K562 (cell line): Measurements from ENCODE around the gene B2M. TPM values are rescaled to one million over a fixed set of nuclear protein-coding genes. Genes with fewer than 3 reads are reported as not detected.
A peak's percentile ranks its signal among the peaks of the same experiment; 100 is the strongest.

Source experiments
- ARNT ChIP-seq, 2 experiments: fragments of 450-650 bp; IDR thresholded peaks; 2 replicates each; pipeline ENCODE4 v1.6.1; 2016; ENCODE audit warnings: mild to moderate bottlenecking in 1 of 2
- CAMTA2 ChIP-seq: fragments of 250-450 bp; sonication (Bioruptor Pico); conservative IDR thresholded peaks from 2 replicates; pipeline ENCODE4 v1.5.1; 2022
- CSDE1 ChIP-seq, 2 experiments: fragments of 450-650 bp; IDR thresholded peaks; 2 replicates each; pipeline ENCODE4 v1.6.1; 2016; ENCODE audit warnings: mild to moderate bottlenecking in 1 of 2
- EHMT2 ChIP-seq: fragments of 450-650 bp; IDR thresholded peaks from 2 replicates; pipeline ENCODE4 v1.6.1; 2018; ENCODE audit warnings: antibody characterized with exemption
- ELF4 ChIP-seq: fragments of 450-650 bp; formaldehyde crosslinking; IDR thresholded peaks from 2 replicates; pipeline ENCODE4 v1.4.0; 2022; ENCODE audit warnings: missing genetic modification characterization
- ETV1 ChIP-seq: fragments of 450-650 bp; conservative IDR thresholded peaks from 2 replicates; pipeline ENCODE4 v1.6.1; 2016; ENCODE audit warnings: missing genetic modification characterization, control low read depth, low read depth, missing compliant biosample characterization
- ETV6 ChIP-seq, 3 experiments: fragments of 150-350 bp in 1 of 3; sonication (generic) in 1 of 3; formaldehyde crosslinking in 1 of 3; IDR thresholded peaks; 2 replicates each; pipeline versions ENCODE4 v1.6.1 to v1.8.0; 2014 to 2022; ENCODE audit warnings: borderline replicate concordance in 2 of 3, low read depth in 2 of 3, antibody characterized with exemption in 1 of 3, low read length in 1 of 3, mild to moderate bottlenecking in 1 of 3, missing genetic modification reagents in 1 of 3
- FOSL1 ChIP-seq: fragments of 200-800 bp; sonication (Bioruptor generic); conservative IDR thresholded peaks from 2 replicates; pipeline ENCODE4 v1.6.1; 2016; ENCODE audit warnings: missing genetic modification characterization, missing compliant biosample characterization
- FOXP1 ChIP-seq: sonication (generic); formaldehyde crosslinking; IDR thresholded peaks from 2 replicates; pipeline ENCODE4 v1.8.0; 2022; ENCODE audit warnings: mild to moderate bottlenecking, missing genetic modification reagents
- HLTF ChIP-seq: fragments of 450-650 bp; IDR thresholded peaks from 2 replicates; pipeline ENCODE4 v1.6.1; 2016
- HMG20B ChIP-seq: fragments of 250-450 bp; sonication (Bioruptor Pico); IDR thresholded peaks from 2 replicates; pipeline ENCODE4 v1.5.0; 2021; ENCODE audit warnings: mild to moderate bottlenecking
- HNRNPK ChIP-seq: fragments of 200-400 bp; formaldehyde crosslinking; IDR thresholded peaks from one replicate; pipeline ENCODE4 v1.6.1; 2018; ENCODE audit warnings: mild to moderate bottlenecking, low read depth, low read length; ENCODE audit not compliant: poor library complexity, severe bottlenecking
- MIER1 ChIP-seq: fragments of 450-650 bp; IDR thresholded peaks from 2 replicates; pipeline ENCODE4 v1.6.1; 2016; ENCODE audit warnings: antibody characterized with exemption, mild to moderate bottlenecking, low read depth
- NONO ChIP-seq, 2 experiments: fragments of 200-400 bp in 1 of 2; fragments of 450-650 bp in 1 of 2; formaldehyde crosslinking in 1 of 2; IDR thresholded peaks; 2 replicates each; pipeline ENCODE4 v1.6.1; 2017; ENCODE audit warnings: low read depth in 2 of 2, mild to moderate bottlenecking in 2 of 2, moderate library complexity in 2 of 2, low read length in 1 of 2
- NR4A1 ChIP-seq, 2 experiments: fragments of 250-450 bp in 1 of 2; fragments of 450-650 bp in 1 of 2; sonication (Bioruptor Pico) in 1 of 2; IDR thresholded peaks; 2 replicates each; pipeline versions ENCODE4 v1.4.0 to v1.6.1; 2016 to 2020; ENCODE audit warnings: mild to moderate bottlenecking in 2 of 2, missing compliant biosample characterization in 1 of 2, missing genetic modification characterization in 1 of 2, moderate library complexity in 1 of 2
- RAD51 ChIP-seq: fragments of 450-650 bp; IDR thresholded peaks from 2 replicates; pipeline ENCODE4 v1.7.1; 2016; ENCODE audit warnings: low read depth, mild to moderate bottlenecking, borderline replicate concordance
- RFX5 ChIP-seq: IDR thresholded peaks from 2 replicates; pipeline ENCODE4 v1.6.1; 2011; ENCODE audit warnings: low read depth, mild to moderate bottlenecking, improper control_type of control experiment, low read length
- RNF2 ChIP-seq: sonication (generic); IDR thresholded peaks from 2 replicates; pipeline ENCODE4 v1.6.1; 2016
- TAF1 ChIP-seq: IDR thresholded peaks from 2 replicates; pipeline ENCODE4 v1.6.1; 2011; ENCODE audit warnings: mild to moderate bottlenecking, low read length, moderate library complexity; ENCODE audit not compliant: insufficient read depth, control insufficient read depth, severe bottlenecking; ENCODE audit errors: extremely low read depth
- TOE1 ChIP-seq, 2 experiments: fragments of 450-650 bp in 1 of 2; sonication (generic) in 1 of 2; formaldehyde crosslinking in 1 of 2; IDR thresholded peaks; 2 replicates each; pipeline versions ENCODE4 v1.7.1 to v1.8.0; 2016 to 2022; ENCODE audit warnings: borderline replicate concordance in 2 of 2, mild to moderate bottlenecking in 2 of 2, antibody characterized with exemption in 1 of 2, inconsistent platforms in 1 of 2, low read depth in 1 of 2, missing genetic modification reagents in 1 of 2, moderate library complexity in 1 of 2
- ZNF133 ChIP-seq: fragments of 250-450 bp; sonication (Bioruptor Pico); IDR thresholded peaks from 2 replicates; pipeline ENCODE4 v1.4.0; 2020; ENCODE audit warnings: mild to moderate bottlenecking
- ZNF696 ChIP-seq: fragments of 250-450 bp; sonication (Bioruptor Pico); conservative IDR thresholded peaks from 2 replicates; pipeline ENCODE4 v1.4.0; 2020; ENCODE audit warnings: mild to moderate bottlenecking, moderate library complexity
- polyA plus RNA-seq, 8 experiments: library from polyadenylated mRNA; depleted of rRNA in 4 of 8; stranded (reverse) in 5 of 8; unstranded in 3 of 8; fragments of >200 nt; fragmentation: Nextera tagmentation in 2 of 8; fragmentation: Illumina TruSeq in 1 of 8; extraction: Ambion mirVana in 2 of 8; extraction: Trizol in 1 of 8; gene quantifications; 2 replicates each; pipeline versions ENCODE4 v1.2.1 to v1.2.3, GENCODE V29; 2011 to 2014; ENCODE audit warnings: inconsistent platforms in 1 of 8, missing spikeins in 1 of 8
- total RNA-seq, 7 experiments: library from RNA; depleted of rRNA in 6 of 7; stranded (reverse); fragments of >200 nt in 6 of 7; fragmentation: Illumina TruSeq in 2 of 7; extraction: Trizol in 2 of 7; gene quantifications; 2 replicates each; pipeline versions ENCODE4 v1.2.1 to v1.2.3, GENCODE V29; 2011 to 2021; ENCODE audit warnings: low replicate concordance in 1 of 7
- TF ChIP-seq, protein P1 (sequence below): fragments of 200-800 bp; sonication (Bioruptor generic); IDR thresholded peaks from 2 replicates; pipeline ENCODE4 v1.6.1; 2017; ENCODE audit warnings: missing genetic modification characterization, missing compliant biosample characterization
- TF ChIP-seq, protein P2 (sequence below): fragments of 250-450 bp; sonication (Bioruptor Pico); IDR thresholded peaks from 2 replicates; pipeline ENCODE4 v1.8.0; 2022; ENCODE audit warnings: inconsistent platforms, mild to moderate bottlenecking, moderate library complexity, borderline replicate concordance

The B2M gene
- total and polyA plus RNA-seq, 9 of the 15 experiments (the other 6 are each of a cell fraction or from before 2014, with no cell fraction given): 460 to 3,138 (median 1,032) TPM

- TF ChIP-seq NR4A1 (CRISPR knock-in tag; IDR thresholded peaks at IDR 0.05): no peak
- no peak for TF ChIP-seq NR4A1 (tag; IDR thresholded peaks at IDR 0.05)
- TF ChIP-seq TOE1 (IDR thresholded peaks at IDR 0.05; ENCODE audit: borderline replicate concordance): no peak
- TF ChIP-seq TOE1 (CRISPR knock-in tag; IDR thresholded peaks at IDR 0.05; ENCODE audit: borderline replicate concordance, low read depth): no peak
- peak; percentile 83 for TF ChIP-seq ZNF696 (CRISPR knock-in tag)
- TF ChIP-seq CAMTA2 (CRISPR knock-in tag): peak; percentile 81; the same call in 1 of the 2 replicates
- TF ChIP-seq TAF1: peak; percentile 58
- peak; percentile 56; the same call in 1 of the 2 replicates for TF ChIP-seq RNF2
- TF ChIP-seq, protein P1, sequence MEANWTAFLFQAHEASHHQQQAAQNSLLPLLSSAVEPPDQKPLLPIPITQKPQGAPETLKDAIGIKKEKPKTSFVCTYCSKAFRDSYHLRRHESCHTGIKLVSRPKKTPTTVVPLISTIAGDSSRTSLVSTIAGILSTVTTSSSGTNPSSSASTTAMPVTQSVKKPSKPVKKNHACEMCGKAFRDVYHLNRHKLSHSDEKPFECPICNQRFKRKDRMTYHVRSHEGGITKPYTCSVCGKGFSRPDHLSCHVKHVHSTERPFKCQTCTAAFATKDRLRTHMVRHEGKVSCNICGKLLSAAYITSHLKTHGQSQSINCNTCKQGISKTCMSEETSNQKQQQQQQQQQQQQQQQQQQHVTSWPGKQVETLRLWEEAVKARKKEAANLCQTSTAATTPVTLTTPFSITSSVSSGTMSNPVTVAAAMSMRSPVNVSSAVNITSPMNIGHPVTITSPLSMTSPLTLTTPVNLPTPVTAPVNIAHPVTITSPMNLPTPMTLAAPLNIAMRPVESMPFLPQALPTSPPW (CRISPR knock-in tag): peak; percentile 26
- no peak for TF ChIP-seq FOXP1 (CRISPR knock-in tag)
- TF ChIP-seq NONO (IDR thresholded peaks at IDR 0.05; ENCODE audit: low read depth in 2 of 2, low read length in 1 of 2): peak in 1 of 2 experiments; percentile 66; a peak in 1 of 4 replicates
- TF ChIP-seq EHMT2: no peak
- TF ChIP-seq, protein P2, sequence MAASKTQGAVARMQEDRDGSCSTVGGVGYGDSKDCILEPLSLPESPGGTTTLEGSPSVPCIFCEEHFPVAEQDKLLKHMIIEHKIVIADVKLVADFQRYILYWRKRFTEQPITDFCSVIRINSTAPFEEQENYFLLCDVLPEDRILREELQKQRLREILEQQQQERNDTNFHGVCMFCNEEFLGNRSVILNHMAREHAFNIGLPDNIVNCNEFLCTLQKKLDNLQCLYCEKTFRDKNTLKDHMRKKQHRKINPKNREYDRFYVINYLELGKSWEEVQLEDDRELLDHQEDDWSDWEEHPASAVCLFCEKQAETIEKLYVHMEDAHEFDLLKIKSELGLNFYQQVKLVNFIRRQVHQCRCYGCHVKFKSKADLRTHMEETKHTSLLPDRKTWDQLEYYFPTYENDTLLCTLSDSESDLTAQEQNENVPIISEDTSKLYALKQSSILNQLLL (CRISPR knock-in tag): no peak
- 0 out of 2 replicates have a peak, but pooled peaks have one; percentile 25 for TF ChIP-seq RFX5
- TF ChIP-seq HNRNPK: no peak
- peak; percentile 97 for TF ChIP-seq FOSL1 (tag)
- TF ChIP-seq MIER1: 0 out of 2 replicates have a peak, but pooled peaks have one; percentile 15
- peak; percentile 55 to 72; a peak in 2 of 4 replicates for TF ChIP-seq ETV6 (IDR thresholded peaks at IDR 0.05; ENCODE audit: borderline replicate concordance in 1 of 2, low read depth in 2 of 2, low read length in 1 of 2)
- no peak for TF ChIP-seq ETV6 (CRISPR knock-in tag; IDR thresholded peaks at IDR 0.05; ENCODE audit: borderline replicate concordance)
- TF ChIP-seq CSDE1 (IDR thresholded peaks at IDR 0.05): peak in 1 of 2 experiments; percentile 58; a peak in 1 of 4 replicates
- no peak; the same call in 1 of the 2 replicates for TF ChIP-seq RAD51
- no peak for TF ChIP-seq HLTF
- TF ChIP-seq ZNF133 (CRISPR knock-in tag): no peak
- TF ChIP-seq ELF4 (CRISPR knock-in tag): peak; percentile 97
- peak in 1 of 2 experiments; percentile 57; a peak in 1 of 4 replicates for TF ChIP-seq ARNT (IDR thresholded peaks at IDR 0.05)
- peak; percentile 93 for TF ChIP-seq ETV1
- TF ChIP-seq HMG20B (CRISPR knock-in tag): no peak
Observed at GRCh38 chr15:44726568-44727484, 15.5 kb downstream of the B2M start (continued).
